HCT116 (cell line): ENCODE data around the gene GADD45G. TPM values are rescaled to one million over a fixed set of nuclear protein-coding genes. Genes with fewer than 3 reads are reported as not detected.

Experiments used
- ATAC-seq: fragments of 200-7000 bp; cut with Tn5 transposase; 2 replicates; pipeline ENCODE4 v1.9.1; 2020; ENCODE audit warnings: mild to moderate bottlenecking, moderate library complexity
- BruUV-seq: library from RNA; stranded (reverse); fragments of 400-500 nt; replicated peaks from 2 replicates; lab custom pipeline; 2021; lab: Mats Ljungman, UMichigan
- CTCF ChIA-PET: fragments of 300-600 bp; sonication (Branson Sonifier 250); formaldehyde crosslinking; loops from one replicate; lab custom pipeline; 2021; ENCODE audit warnings: antibody characterized with exemption; lab: Charles Lee
- POLR2A ChIA-PET: fragments of 300-600, 350-600 bp; sonication (Branson Sonifier 250); formaldehyde crosslinking; loops from one replicate; lab custom pipeline; 2021; ENCODE audit warnings: antibody characterized with exemption; lab: Charles Lee
- RAD21 ChIA-PET, 2 experiments: fragments of 300-600 bp; sonication (Branson Sonifier 250); formaldehyde crosslinking; loops; one replicate each; lab custom pipeline; 2023; ENCODE audit warnings: low total read pairs in 2 of 2; ENCODE audit not compliant: uncharacterized antibody in 2 of 2, unreplicated experiment in 2 of 2, low non-redundant PET in 1 of 2; lab: Charles Lee
- DNase-seq: peaks from one replicate; pipeline ENCODE4 v3.0.0-alpha.2; 2010; ENCODE audit warnings: low read depth, low spot score
- H2AFZ ChIP-seq: fragments of 200-600 bp; shearing (Covaris generic), sonication (generic); 2 replicates; pipeline ENCODE4 v1.6.1; 2017; ENCODE audit warnings: low read depth, mixed run types, mixed read lengths, antibody characterized with exemption, low read length; ENCODE audit not compliant: poor library complexity, severe bottlenecking
- H3K27ac ChIP-seq: 2 replicates; pipeline ENCODE4 v1.5.1; 2012; ENCODE audit warnings: low read depth, low read length
- H3K27me3 ChIP-seq: fragments of 200-600 bp; sonication (generic); 2 replicates; pipeline ENCODE4 v1.6.1; 2016; ENCODE audit warnings: mixed run types, low read length, mixed read lengths; ENCODE audit not compliant: insufficient read depth
- H3K36me3 ChIP-seq, 2 experiments: fragments of 200-500 bp in 1 of 2; fragments of 200-600 bp in 1 of 2; sonication (Bioruptor generic) in 1 of 2; sonication (generic) in 1 of 2; 2 replicates each; pipeline versions ENCODE4 v1.5.1 to v1.6.1; 2014 to 2016; ENCODE audit warnings: low read length in 2 of 2, inconsistent platforms in 1 of 2, mixed read lengths in 1 of 2, mixed run types in 1 of 2; ENCODE audit not compliant: insufficient read depth in 2 of 2, control insufficient read depth in 1 of 2
- H3K4me1 ChIP-seq, 2 experiments: fragments of 200-600 bp in 1 of 2; sonication (generic) in 1 of 2; 2 replicates each; pipeline versions ENCODE4 v1.5.1 to v1.6.1; 2012 to 2017; ENCODE audit warnings: low read length in 2 of 2, inconsistent platforms in 1 of 2, mild to moderate bottlenecking in 1 of 2, mixed read lengths in 1 of 2, mixed run types in 1 of 2, moderate library complexity in 1 of 2; ENCODE audit not compliant: insufficient read depth in 2 of 2, control insufficient read depth in 1 of 2
- H3K4me2 ChIP-seq: fragments of 200-600 bp; sonication (generic); 2 replicates; pipeline ENCODE4 v1.6.1; 2017; ENCODE audit warnings: mixed run types, low read length, mixed read lengths
- H3K4me3 ChIP-seq, 2 experiments: fragments of 200-600 bp in 1 of 2; sonication (generic) in 1 of 2; replicated peaks in 1 of 2; 2 replicates each; pipeline ENCODE4 v1.5.1; 2011 to 2016; ENCODE audit warnings: low read length in 2 of 2, control low read depth in 1 of 2, low read depth in 1 of 2, mild to moderate bottlenecking in 1 of 2, mixed read lengths in 1 of 2, mixed run types in 1 of 2
- H3K79me2 ChIP-seq: fragments of 200-600 bp; sonication (generic); 2 replicates; pipeline ENCODE4 v1.6.1; 2017; ENCODE audit warnings: mild to moderate bottlenecking, mixed run types, low read length, moderate library complexity, mixed read lengths; ENCODE audit not compliant: insufficient read depth
- H3K9ac ChIP-seq: fragments of 200-600 bp; sonication (generic); 2 replicates; pipeline ENCODE4 v1.6.1; 2016; ENCODE audit warnings: low read length, mixed read lengths
- H3K9me2 ChIP-seq: fragments of 200-600 bp; sonication (generic), shearing (Covaris generic); 2 replicates; pipeline ENCODE4 v1.6.1; 2017; ENCODE audit warnings: mixed run types, mild to moderate bottlenecking, moderate library complexity; ENCODE audit not compliant: insufficient read depth
- H3K9me3 ChIP-seq, 2 experiments: fragments of 200-500 bp in 1 of 2; fragments of 200-600 bp in 1 of 2; sonication (Bioruptor generic) in 1 of 2; sonication (generic) in 1 of 2; 2 replicates each; pipeline ENCODE4 v1.6.1; 2014 to 2017; ENCODE audit warnings: low read length in 2 of 2, mixed read lengths in 2 of 2, inconsistent platforms in 1 of 2, low read depth in 1 of 2, mild to moderate bottlenecking in 1 of 2, mixed run types in 1 of 2, moderate library complexity in 1 of 2; ENCODE audit not compliant: control insufficient read depth in 1 of 2, insufficient read depth in 1 of 2
- H4K20me1 ChIP-seq: fragments of 200-600 bp; sonication (generic), shearing (Covaris generic); 2 replicates; pipeline ENCODE4 v1.6.1; 2017; ENCODE audit warnings: mixed run types, mild to moderate bottlenecking, moderate library complexity; ENCODE audit not compliant: insufficient read depth
- ATF3 ChIP-seq: IDR thresholded peaks from 2 replicates; pipeline ENCODE4 v1.6.1; 2012
- CBX3 ChIP-seq: IDR thresholded peaks from 2 replicates; pipeline ENCODE4 v1.6.1; 2012; ENCODE audit warnings: low read depth
- CTCF ChIP-seq, 3 experiments: fragments of 200-600 bp in 1 of 3; sonication (generic) in 1 of 3; IDR thresholded peaks in 2 of 3; conservative IDR thresholded peaks in 1 of 3; 2 replicates each; pipeline ENCODE4 v1.5.1; 2012 to 2017; ENCODE audit warnings: low read depth in 2 of 3, low read length in 2 of 3, antibody characterized with exemption in 1 of 3, borderline replicate concordance in 1 of 3, control low read depth in 1 of 3, mild to moderate bottlenecking in 1 of 3, mixed read lengths in 1 of 3, mixed run types in 1 of 3, moderate library complexity in 1 of 3; ENCODE audit not compliant: insufficient read depth in 1 of 3
- EZH2 ChIP-seq: fragments of 200-600 bp; sonication (generic); IDR thresholded peaks from 2 replicates; pipeline ENCODE4 v1.6.1; 2017; ENCODE audit warnings: antibody characterized with exemption, mixed run types
- EZH2phosphoT487 ChIP-seq: fragments of 200-600 bp; IDR thresholded peaks from 2 replicates; pipeline ENCODE4 v1.6.1; 2018; ENCODE audit warnings: antibody characterized with exemption, borderline replicate concordance
- FOSL1 ChIP-seq: IDR thresholded peaks from 2 replicates; pipeline ENCODE4 v1.6.1; 2012; ENCODE audit warnings: low read depth
- JUND ChIP-seq: IDR thresholded peaks from 2 replicates; pipeline ENCODE4 v1.6.1; 2012
- MAX ChIP-seq: IDR thresholded peaks from 2 replicates; pipeline ENCODE4 v1.6.1; 2012
- YY1 ChIP-seq: IDR thresholded peaks from 2 replicates; pipeline ENCODE4 v1.6.1; 2011; ENCODE audit warnings: low read length, low read depth, moderate library complexity, mild to moderate bottlenecking; ENCODE audit not compliant: insufficient replicate concordance; ENCODE audit errors: extremely low read depth
- ZBTB33 ChIP-seq: IDR thresholded peaks from 2 replicates; pipeline ENCODE4 v1.6.1; 2011; ENCODE audit warnings: mild to moderate bottlenecking, low read length, moderate library complexity; ENCODE audit not compliant: insufficient replicate concordance; ENCODE audit errors: extremely low read depth
- ZFX ChIP-seq: fragments of 450-650 bp; IDR thresholded peaks from 2 replicates; pipeline ENCODE4 v1.6.1; 2017
- intact Hi-C: fragments of 100-400 bp; cut with micrococcal nuclease; formaldehyde crosslinking; loops from 2 replicates; pipeline ENCODE4 v1.10.0; 2022
- total RNA-seq: library from RNA; stranded (reverse); gene quantifications from one replicate; pipeline ENCODE4 v1.2.1, GENCODE V29; 2021; ENCODE audit not compliant: unreplicated experiment

Gene GADD45G
- total RNA-seq, 1 experiment from 2014 or later = not detected

GRCh38 chr9:89639367-89639795, 34.6 kb downstream of the GADD45G start:
- no peak for TF ChIP-seq CTCF (IDR thresholded peaks at IDR 0.05 in 2 of 3, conservative IDR thresholded peaks at IDR 0.05 in 1 of 3; ENCODE audit: borderline replicate concordance in 1 of 3, insufficient read depth in 1 of 3, low read depth in 2 of 3, low read length in 2 of 3)
- no peak for TF ChIP-seq ZFX
- no peak for TF ChIP-seq ATF3
- no peak for TF ChIP-seq JUND
- TF ChIP-seq FOSL1 = no peak
- no peak for TF ChIP-seq CBX3
- no peak for TF ChIP-seq EZH2
- no peak for TF ChIP-seq ZBTB33
- no peak for TF ChIP-seq YY1
- no peak for TF ChIP-seq EZH2phosphoT487
- no peak for TF ChIP-seq MAX
- TF ChIP-seq, all 23 proteins: peak for 0
- CTCF ChIA-PET = no interaction called here
- BruUV-seq = no TSS peak

More at GRCh38 chr9:89639367-89639795, 34.6 kb downstream of the GADD45G start:
- Histone ChIP-seq H3K9ac (no peak overlapping the region), H3K4me1 (no peaks in the 10 kb centered on the region), H3K27ac (no peak overlapping the region), H2AFZ (no peak overlapping the region), H3K4me3 (no peak overlapping the region), H3K9me2 (no peaks in the 10 kb centered on the region), H3K79me2 (no peaks in the 10 kb centered on the region), H3K4me2 (no peak overlapping the region), H3K9me3 (no peaks in the 10 kb centered on the region), H3K36me3 (no peaks in the 10 kb centered on the region), H3K27me3 (peaks cover 7% of the 10 kb centered on the region; the same call in 1 of the 2 replicates), H4K20me1 (no peaks in the 10 kb centered on the region)
- intact Hi-C loops = no loop called here
- RAD21 ChIA-PET = no interaction called here
- ATAC-seq (no peak), DNase-seq (no peak)
- POLR2A ChIA-PET = no interaction called here
